Stimulated activated CD8-positive, alpha-beta memory T cell treated with anti-CD3 and anti-CD28 coated beads, Interleukin-12 subunit alpha, Interleukin-12 subunit beta, amount 100 ng/mL, for 4 hours (primary cell): ENCODE data around the gene PREX1.
"Not testable (repeated sequence)": the region's sequence is repeated elsewhere in the genome, so short reads cannot be mapped to it uniquely, and the experiment has no call there.

Experiments used
- DNase-seq: peaks from one replicate; pipeline ENCODE4 v3.0.0-alpha.2; 2020; ENCODE audit warnings: low read depth

Gene PREX1

DNA sequence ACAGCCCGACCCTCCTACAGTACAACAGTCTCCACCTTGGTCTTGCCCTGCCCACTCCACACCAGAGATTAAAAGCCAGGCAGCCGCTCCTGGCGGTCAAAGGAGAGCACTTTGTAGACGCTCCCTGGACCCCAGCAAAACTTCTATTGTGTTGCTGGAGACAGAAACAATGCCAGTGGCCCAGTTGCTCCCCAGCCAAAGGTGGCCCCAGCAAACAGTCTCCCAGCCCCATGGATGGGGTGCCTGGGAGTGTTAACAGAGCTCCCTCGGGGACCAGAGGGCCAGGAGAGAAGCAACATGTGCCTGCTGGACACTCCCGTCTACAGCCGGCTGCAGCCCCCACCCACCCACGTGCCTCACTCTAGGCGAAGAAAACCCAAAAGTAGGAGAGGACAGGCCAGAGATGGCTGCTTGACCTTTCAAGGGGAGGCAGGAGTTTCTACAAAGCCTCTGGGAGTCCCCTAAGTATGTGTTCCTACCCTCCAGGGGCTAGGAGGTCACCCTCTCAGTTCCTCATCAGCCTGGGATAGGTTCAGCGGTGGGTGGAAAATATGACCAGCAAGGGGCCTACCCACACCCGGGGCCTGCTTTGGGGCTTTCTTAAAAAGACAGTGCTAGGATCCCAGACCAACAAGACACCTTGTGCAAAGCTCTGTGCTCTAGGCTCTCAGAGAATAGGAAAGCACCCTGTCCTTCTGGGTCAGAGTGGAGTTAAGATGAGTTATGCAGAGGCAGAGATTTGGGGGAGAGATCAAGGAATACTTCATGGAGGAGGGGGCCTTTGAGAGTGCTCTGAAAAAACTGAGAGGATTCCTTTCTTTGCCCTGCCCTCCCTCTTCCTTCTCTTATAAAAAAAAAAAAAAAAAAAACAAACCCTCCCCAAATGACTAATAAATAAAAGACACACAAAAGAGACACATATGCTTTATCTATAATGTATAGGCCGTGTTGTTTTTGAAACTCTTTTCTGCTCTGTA, 19.0 kb upstream of the PREX1 start:
- no peak for DNase-seq

GRCh38 chr20:48845721-48846306, 18.0 kb upstream of the PREX1 start:
- no peak for DNase-seq

DNA sequence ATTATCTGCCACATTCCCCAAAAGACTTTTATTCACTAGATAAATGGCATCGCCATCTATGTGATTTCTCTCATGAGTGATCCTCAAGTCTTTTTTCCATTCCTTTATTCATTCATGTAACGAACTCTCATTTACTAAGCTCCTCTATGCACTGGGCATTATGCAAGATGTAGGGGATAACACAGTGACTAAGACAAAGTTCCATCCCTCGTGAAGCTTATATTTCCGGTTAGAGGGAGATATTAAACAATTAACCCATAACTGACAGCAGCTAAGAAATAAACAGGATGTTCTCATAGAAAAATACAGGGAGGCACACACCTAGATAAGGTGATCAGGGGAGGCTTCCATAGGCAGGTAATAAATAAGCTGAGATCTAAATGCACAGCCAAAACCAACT, 17.2 kb upstream of the PREX1 start:
- DNase-seq: no peak

DNA sequence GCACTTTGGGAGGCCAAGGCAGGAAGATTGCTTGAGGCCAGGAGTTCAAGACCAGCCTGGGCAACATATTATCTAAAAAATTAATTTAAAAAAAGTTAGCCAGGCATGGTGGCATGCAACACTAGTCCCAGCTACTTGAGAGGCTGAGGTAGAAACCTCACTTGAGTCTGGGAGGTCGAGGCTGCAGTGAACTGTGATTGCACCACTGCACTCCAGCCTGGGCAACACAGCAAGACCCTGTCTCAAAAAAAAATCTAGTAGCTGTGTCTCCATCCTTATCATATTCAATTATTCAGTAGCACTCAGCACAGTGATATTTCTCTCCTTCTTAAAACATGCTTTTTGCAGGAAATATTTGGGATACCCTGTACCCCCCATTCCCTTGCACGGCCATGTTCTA, 16.1 kb upstream of the PREX1 start:
- not testable (repeated sequence) for DNase-seq

- no peak for DNase-seq
Measured at GRCh38 chr20:48843057-48843806, 15.4 kb upstream of the PREX1 start.

GRCh38 chr20:48841875-48842529, 14.2 kb upstream of the PREX1 start:
- DNase-seq: no peak

- DNase-seq: no peak
Measured at GRCh38 chr20:48841196-48841874, 13.5 kb upstream of the PREX1 start.

DNA sequence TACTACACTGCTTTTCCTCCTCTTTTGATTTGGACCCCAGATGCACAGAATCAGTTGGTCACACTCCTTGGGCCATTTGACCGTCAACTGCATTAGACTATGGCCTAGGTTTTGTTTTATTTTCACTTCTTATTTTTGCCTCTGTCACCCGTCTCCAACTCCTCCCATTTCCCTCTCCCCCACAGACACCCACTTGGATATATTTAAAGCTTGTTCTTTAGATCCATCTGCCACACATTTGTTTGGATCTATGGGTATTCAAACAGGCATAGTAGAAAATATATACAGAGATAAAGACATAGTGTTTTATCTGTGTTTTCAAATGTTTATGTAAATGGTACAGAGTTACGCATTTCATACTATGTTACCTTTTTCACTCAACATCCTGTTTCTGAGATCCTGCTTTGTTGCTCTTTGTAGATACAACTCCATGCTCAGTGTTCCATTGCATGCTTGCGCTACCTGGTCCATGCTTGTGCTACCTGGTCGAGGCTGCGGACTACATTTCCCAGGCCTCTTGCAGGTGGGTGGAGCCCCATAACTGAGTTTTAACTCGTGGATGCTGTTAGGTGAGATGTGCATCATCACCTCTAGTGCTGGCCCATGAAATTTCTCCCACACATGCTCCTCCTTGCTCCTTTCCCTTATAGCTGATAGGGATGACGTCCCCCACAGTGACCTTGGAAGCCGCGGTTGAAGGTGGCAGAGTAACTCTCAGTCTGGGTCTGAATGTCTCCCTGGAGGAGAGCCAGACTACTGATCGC, 11.5 kb upstream of the PREX1 start:
- DNase-seq: no peak

DNA sequence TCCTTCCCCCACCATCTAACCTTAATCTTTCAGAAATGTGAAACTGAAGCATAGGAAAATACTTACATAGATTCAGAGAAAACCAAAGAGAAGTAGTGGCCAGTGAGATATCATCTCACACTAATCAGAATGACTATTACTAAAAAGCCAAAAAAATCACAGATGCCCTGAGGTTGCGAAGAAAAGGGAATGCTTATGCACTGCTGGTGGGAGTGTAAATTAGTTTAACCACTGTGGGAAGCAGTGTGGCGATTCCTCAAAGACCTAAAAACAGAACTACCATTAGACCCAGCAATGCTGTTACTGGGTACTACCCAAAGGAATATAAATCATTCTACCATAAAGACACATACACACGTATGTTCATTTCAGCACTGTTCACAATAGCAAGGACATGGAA, 9.2 kb upstream of the PREX1 start:
- DNase-seq: no peak

GRCh38 chr20:48835390-48835789, 7.6 kb upstream of the PREX1 start:
- DNase-seq: no peak

GRCh38 chr20:48834278-48834677, 6.5 kb upstream of the PREX1 start:
- DNase-seq: no peak

DNA sequence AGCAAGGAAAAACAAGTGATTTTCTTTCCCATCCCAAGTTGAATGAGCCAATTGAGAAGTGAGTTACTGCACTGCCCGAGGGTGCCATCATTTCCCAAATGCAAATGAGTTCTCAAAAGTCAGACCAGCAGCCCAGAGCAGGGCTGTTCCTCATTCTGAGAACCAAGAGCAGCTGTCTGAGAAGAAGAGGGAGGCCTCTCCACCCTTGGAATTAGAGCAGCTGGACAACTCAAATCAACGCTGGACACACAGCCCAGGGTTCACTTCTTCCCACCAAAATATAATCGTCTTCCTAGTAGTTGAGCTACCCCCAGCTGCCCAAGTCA, 4.6 kb upstream of the PREX1 start:
- no peak for DNase-seq

DNA sequence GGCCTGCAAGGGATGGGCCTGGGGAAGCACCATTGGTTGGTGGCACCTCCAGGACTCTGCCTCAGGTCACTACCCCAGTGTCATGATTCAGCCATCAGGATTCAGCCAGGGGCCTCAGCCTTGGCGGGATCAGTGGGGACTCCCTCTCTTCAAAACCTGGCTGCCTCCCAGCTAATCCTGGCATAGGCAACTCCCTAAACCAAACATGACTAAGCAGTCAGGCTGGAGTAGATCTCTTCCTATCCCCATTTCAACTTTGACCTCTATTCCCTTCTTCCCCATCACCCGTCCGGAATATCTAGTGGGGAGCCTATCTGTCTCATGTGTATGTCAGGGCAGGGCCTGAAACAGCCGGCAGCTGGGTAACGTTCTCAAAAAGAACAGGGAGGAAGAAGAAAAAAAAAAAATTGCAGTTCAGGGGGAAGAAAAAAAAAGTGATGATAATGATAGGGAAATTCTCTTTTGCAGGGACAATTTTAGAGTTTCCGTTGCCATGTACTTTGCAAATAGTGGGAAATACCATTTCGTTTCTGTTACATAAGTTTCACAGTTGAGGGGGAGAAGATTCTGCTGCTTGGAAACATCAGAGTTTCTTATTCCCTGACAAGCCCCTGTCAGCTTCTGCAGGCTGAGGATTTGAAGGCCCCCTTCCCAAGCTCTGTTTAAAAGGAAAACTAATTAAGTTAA, 4.1 kb upstream of the PREX1 start:
- no peak for DNase-seq

DNA sequence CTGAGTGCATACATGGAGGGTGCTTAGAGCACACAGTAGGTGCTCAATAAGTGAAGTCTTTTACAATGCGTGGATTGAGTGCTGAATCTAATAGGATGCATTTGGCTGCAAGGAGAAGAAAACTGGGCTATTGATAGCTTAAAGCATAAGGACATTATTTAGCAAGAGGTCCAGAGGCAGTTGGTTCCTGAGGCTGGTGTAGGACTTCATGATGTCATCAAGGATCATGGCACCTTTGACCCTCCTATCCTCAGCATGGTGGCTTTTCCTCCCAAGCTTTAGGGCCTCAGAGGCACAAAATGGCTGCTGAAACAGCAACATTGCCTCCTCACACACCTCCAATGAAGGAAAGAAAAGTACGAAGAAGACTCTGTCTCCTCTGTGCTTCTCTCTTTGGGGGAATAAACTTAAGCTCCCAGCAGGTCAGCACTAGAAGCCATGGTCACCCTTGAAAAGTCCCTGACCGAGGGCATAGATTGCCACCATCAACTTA, 3.1 kb upstream of the PREX1 start:
- DNase-seq: no peak

DNA sequence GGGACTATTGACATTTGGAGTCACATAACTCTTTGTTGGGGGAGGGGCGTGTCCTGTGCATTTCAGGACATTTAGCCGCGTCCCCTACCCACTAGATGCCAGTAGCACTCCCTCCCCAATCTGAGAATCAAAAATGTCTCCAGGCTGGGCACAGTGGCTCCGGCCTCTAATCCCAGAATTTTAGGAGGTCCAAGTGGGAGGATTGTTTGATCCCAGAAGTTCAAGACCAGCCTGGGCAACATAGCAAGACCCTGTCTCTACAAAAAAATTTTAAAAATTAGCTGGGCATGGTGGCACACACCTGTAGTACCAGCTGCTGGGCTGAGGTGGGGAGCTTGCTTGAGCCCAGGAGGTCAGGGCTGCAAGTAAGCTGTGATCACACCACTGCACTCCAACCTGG, 2.1 kb upstream of the PREX1 start:
- no peak for DNase-seq

DNA sequence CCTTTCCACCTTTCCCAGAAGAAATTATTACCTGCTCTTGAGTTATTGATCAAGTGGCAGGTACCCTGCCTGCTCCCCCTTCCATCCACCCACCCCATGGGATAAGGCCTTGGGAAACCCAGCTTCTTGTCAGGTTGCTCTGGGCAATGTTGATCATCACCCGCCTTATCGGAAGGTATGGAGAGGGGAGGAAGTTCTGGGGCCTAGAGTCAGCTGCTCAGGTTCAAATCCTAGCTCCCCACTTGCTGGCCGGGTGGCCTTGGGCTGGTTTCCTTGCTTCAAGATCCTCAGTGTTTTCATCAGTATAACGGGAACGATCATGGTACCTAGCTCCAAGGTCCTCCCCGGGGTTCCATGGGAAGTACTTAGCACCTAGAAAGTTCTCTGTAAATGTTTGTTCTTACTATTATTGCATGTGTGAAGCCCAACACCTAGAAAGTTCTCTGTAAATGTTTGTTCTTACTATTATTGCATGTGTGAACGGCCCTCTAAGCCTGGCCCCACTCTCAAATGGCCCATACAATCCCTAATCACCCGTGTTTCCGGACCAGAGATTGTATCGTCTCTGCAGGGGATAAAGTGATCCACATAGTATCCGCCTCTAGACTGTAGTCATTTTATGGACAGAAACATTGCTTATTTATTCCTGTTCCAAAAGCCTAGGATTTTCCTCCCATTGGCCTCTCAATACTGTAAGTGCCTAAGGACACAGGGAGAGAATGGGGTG, 1.1 kb upstream of the PREX1 start:
- DNase-seq: no peak

GRCh38 chr20:48826883-48827771, 672 bp downstream of the PREX1 start:
- DNase-seq: no peak

- DNase-seq: not testable (repeated sequence)
Measured at GRCh38 chr20:48826480-48826879, 1.3 kb downstream of the PREX1 start.

DNA sequence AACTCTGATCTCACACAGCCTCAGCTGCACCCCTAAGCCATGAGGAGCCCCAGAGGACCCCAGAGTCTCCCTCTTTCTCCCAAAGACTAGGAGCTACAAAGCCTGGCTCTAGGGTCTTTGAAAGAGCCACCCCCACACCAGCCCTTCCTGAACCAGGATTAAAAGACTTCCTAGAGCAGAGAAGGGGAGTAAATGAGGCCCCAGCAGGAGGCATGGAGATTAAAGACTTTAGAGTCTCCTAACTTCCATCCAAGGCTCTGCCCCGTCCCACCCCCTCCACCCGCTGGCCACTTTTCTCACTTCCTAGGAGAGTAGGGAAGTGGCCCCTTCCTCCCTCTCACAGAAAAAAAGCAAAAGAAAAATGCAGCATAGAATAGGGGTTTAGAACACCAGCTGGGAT, 1.7 kb downstream of the PREX1 start:
- no peak for DNase-seq
